GM04504 (cell line): ENCODE measurements around the gene CDKAL1.
A peak's percentile ranks its signal among the peaks of the same experiment; 100 is the strongest.
"Not testable (repeated sequence)": the region's sequence is repeated elsewhere in the genome, so short reads cannot be mapped to it uniquely, and the experiment has no call there.

Source experiments
- DNase-seq: peaks from one replicate; pipeline ENCODE4 v3.0.0-alpha.2; 2012; ENCODE audit warnings: low read depth

The CDKAL1 gene

DNA sequence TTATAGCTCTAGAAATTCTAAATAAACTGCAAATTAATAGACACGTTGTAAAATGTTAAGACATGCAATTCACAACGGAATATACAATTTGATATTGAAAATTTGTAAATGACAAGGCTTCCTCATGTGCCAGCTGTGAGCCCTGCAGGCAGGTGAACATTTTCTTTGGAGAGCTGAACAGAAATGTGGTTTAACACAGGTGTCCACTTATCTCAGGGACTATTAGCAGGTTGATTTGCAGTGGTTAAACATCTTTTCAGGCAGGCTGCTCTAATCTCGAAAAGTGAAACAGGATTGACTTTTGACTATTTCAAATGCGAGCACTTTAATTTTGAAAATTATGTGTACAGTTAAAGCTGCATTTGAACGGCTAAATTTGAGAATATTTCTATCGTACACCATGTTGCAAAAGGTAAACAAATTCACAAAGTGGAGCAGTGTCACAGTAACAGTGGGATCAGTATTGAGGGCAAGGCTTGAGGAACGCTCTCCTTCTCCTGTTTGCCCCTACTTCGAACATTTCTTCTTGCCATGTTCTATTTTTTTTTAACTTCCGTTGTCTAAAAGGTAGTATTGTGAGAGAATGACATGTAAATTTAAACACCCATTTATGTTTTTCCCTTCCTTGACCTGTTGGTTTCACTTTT, 210.8 kb downstream of the CDKAL1 start:
- no peak for DNase-seq

DNA sequence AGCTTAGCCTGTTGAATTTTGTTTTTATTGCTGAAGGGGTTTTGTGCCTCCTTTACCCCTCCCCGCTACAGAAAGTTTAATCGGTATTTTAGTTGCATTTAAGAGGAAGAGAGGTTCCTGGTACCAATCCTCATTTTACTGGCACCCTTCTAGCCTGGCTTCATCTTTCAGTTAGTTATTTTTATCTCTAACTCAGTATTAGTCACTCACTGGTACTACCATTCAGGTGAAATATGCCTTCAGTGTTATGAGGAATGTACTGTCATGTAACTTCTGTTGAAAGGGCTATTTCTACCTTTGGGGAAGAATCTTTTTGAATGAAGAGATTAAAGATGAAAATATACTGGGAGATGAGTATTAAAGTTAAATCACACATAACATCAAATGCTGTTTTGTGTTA, 211.8 kb downstream of the CDKAL1 start:
- no peak for DNase-seq

DNA sequence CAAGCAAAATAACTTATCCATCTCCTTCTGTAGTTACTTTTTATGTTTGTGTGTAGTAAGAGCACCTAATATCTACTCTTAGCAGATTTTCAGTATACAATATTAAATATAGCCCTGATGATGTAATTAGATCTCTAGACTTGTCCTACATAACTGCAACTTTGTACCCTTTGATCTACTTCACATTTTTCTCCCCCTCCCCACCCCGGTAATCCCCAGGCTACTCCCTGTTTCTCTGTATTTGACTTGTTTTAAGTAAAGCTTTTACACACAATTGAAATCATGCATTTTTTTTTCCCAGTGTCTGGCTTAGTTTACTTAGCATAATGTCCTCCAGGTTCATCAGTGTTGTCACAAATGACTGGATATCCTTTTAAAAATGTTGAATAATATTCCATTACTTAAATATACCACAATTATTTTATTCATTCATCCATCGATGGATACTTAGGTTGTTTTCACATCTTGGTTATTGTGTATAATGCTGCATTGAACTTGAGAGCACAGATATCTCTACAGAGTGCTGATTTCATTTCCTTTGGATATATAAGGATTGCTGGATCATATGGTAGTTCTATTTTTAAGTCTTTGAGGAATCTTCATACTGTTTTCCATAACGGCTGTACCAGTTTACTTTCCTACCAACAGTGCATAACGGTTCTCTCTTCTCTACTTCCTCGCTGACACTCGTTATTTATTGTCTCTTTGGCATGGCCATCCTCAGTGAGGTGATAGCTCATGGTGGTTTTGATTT, 212.7 kb downstream of the CDKAL1 start:
- no peak for DNase-seq

DNA sequence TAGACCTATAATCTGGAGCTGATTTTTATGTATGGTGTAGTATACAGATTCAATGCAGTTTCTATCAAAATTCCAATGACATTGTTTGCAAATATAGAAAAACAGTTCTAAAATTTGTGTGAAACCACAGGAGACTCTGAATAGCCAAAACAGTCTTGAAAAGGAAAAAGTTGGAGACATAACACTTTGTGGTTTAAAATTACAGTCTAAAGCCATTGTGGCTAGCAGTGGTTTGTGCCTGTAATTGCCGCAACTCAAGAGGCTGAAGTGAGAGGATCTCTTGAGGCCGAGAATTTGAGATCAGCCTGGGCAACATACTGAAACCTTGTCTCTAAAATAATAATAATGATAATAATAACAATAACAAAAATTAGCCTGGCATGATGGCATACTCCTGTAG, 213.7 kb downstream of the CDKAL1 start:
- DNase-seq = no peak

DNA sequence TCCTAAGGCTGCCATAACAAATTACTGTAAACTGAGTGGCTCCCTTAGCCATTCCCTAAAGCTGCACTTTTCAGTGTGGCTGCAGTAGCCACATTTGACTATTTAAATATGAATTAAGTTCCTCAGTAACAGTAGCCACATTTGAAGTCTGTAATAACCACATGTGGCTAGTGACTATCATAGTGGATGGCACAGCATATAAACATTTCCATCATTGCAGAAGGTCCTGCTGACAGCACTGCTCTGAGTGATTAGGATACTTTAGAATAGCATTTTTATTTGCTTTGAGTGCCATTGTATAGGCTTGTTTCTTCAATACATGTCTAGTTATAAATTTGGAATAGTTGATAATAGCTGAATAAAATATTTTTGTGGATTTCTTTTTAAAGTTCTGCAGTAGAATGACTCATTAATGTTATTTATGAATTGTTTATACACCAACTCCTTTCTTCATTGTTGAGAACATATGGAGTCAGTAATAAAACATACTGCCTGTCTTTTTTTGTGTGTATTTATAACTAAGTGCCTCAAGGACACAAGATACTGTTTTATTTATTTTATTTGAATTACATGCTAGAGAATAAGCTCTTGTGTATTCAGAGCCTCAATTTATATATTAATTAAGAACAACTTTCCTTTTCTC, 217.2 kb downstream of the CDKAL1 start:
- peak; percentile 6 for DNase-seq

DNA sequence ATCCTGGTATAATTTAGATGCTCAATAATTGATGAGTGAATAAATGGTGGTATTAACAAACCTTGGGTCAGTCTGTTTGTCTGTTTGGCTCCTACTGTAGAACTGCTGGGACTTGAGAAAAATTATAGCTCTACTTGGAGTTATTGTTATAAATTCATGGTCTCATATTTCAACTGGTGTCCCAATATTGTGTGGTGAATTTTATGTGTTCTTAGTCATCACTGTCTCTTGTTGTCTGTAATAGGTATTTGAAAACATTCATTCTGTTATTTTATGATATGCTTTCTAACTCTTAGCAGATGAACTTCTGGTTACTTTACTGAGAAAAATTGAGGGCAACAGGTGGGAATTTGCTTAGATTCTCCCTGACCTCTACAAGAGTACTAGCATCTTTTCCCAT, 221.4 kb downstream of the CDKAL1 start:
- DNase-seq = peak; percentile 61

DNA sequence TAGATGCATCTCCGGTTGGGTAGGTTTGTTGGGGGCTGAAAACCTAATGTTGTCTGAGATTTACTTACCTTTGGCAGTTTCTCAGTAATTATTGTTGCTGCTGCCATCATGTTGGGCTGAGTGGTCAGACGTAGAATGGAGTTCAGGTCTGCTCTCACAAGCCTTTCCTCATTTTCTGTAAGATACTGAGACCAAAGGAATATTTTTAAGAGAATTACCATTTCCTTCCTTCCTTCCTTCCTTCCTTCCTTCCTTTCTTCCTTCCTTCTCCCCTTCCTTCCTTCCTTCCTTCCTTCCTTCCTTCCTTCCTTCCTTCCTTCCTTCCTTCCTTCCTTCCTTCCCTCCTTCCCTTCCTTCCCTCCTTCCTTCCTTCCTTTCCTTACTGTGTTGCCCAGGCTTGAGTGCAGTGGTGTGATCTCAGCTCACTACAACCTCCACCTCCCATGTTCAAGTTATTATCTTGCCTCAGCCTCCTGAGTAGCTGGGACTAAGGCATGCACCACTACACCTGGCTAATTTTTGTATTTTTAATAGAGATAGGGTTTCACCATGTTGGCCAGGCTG, 222.4 kb downstream of the CDKAL1 start:
- DNase-seq = not testable (repeated sequence)

DNA sequence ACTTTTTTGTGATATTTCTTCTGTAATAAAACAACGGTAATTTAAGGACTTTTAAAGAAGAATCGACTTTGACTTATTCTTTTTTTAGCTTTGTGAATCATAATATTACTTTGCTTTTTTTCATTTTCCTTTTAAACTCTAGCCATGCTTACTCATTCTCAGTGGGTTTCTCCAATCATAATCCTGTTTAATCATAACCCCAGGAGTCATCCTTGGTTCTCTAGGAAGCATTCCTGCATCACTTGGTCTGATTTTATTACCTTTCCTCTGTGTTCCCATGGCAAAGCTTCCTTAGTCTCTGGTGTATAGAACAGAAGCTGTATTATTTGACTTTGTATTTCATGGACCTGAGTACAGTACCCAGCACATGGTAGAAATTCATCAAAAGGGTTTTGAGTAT, 223.5 kb downstream of the CDKAL1 start:
- DNase-seq = peak; percentile 44

DNA sequence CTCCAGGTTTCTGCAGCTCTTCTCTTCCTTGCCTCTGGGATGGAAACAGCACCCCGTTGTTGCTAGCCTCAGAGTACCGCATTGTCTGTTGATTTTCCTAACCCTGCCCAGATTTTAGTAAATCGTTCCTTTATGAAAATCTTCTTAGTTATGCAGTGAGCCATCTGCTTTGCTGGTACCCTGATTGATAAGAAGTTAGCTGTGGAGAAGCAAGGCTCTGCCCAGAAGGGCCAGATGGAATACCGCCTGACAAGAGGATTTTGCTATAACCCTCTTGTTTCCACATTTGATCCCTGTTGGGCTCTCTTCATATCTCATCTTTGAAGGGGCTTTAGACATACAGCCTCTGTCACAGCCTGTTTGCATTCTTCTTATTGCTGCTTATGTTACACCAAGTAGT, 229.0 kb downstream of the CDKAL1 start:
- DNase-seq = no peak

DNA sequence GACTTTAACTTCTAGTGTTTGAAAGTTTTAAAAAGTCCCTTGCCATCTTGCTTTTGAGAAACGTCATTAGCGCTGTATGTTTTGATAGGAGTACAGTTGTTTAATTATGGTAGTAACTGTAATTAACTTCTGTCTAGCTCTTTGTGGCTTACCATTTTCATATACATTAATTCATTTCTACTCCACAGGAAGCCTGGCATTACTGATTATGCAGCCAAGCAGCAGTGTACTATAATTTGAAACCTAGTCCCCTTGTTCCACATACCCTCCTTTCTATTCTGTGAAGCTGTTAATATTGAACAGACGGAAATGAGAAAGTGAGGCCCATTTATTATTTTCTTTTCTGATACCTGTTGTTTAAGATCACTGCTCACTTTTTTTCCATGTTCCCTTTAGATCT, 235.4 kb downstream of the CDKAL1 start:
- DNase-seq = no peak

DNA sequence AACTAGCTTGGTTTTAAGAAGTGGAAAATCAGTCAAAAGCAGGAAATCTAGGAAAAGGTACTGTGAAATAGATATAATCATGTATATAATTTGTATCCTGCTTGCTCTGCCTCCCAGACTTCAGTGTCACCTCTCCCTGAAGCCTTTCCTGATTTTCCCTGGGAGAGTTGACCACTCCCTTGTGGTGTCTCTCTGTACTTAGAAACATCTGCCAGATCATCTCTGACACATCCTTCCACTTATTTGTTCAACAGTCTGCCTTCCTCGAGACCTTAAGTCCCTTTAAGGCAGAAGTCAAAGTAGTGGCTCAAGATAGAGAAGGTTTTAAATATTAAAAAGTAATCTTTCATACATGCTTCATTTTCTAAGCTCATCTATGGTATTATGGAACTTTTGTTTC, 236.5 kb downstream of the CDKAL1 start:
- DNase-seq = no peak

DNA sequence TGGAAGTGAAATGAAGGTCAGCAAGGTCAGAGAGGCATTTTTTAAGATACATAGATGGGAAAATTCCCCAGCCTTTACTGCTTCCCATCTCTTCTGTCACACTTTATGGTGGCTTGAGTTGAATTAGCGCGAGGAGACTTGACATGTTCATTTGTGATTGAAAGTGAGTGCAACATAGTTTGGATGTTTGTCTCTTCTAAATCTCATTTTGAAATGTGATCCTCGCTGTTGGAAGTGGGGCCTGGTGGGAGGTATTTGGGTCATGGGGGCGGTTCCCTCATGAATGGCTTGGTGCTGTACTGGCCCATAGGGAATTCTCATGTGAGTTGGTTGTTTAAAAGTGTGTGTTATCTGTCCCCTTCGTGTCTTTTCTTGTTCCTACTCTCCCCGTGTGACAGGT, 237.2 kb downstream of the CDKAL1 start:
- no peak for DNase-seq

DNA sequence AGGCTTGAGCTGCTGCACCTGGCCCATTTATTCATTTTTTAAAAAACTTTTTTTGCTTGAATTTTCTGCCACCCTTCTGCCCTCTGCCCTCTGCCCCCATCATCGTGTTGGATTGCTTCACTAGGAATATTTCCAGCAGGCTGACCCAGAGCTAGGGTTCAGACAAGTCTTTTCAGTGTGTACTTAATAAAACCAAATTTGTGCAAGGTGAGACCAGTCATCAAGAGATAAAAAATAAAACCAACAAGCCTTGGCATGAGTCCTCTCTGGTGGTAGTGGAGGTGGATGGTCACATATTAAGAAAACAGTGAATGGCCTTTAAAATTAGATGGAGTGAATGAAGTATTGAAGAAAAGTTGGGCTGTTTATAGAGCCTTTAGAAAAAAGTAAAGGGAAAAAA, 239.6 kb downstream of the CDKAL1 start:
- no peak for DNase-seq

DNA sequence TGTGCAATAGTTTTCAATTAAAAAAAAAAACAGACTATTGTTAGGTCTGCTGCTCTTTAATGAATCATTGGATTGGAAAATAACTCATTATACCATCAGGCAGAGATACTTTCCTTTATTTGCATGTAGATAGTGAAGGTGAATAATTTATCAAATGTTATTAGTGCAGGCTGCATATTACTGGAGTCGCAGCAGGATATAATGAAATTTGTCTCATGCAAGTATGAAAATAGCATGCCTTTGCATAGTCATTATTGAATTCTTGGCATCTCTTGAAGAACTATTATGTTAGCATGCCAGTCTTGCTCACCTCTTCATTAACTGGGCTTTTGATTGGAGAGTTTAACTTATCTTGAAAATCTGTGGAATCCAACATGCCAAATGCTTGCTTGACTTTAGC, 241.7 kb downstream of the CDKAL1 start:
- no peak for DNase-seq

DNA sequence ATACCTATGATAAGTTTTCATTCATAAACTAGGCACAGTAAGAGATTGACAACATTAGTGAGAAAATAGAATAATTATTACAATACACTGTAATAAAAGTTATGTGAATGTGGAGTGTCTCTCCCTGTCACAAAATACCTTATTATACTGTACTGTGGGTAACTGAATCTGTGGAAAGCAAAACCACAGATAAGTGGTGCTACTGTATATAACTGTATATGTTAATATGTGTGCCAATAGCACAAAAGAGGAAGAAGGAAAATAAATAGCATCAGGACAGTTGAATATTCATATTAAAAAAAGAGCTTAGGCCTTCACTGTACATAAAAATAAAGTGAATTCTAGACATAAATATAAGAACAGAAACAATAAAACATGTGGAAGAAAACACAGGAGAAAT, 243.5 kb downstream of the CDKAL1 start:
- DNase-seq = no peak

DNA sequence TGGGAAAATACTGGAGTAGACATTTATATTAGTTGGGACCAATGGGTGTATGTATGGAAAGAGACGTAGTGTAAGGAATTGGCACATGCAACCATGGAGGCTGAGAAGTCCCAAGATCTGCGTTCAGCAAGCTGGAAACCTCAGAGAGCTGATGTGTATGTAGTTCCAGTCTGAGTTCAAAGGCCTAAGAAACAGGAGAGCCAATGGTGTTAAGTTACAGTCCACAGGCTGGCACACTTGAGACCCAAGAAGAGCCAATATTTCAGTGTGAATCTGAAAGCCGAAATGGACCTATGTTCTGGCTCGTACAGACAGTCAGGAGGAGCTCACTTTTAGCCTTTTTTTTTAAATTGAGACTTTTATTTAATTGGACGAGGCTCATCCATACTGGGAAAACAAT, 244.2 kb downstream of the CDKAL1 start:
- no peak for DNase-seq

DNA sequence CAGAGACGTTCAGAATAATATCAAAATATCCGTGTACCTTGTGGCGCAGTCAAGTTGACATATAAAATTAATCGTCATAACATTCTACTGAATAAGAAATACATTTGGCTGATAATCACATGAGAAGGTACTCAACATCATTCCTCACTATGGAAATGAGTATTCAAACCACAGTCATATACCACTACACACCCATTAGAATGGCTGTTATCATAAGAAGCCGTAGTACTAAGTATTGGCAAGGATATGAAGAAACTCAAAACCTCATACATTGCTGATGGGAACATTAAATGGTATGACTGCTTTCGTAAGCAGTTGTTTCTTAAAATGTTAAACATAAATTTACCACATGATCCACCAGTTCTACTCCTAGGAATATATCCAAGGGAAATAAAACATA, 244.7 kb downstream of the CDKAL1 start:
- no peak for DNase-seq

DNA sequence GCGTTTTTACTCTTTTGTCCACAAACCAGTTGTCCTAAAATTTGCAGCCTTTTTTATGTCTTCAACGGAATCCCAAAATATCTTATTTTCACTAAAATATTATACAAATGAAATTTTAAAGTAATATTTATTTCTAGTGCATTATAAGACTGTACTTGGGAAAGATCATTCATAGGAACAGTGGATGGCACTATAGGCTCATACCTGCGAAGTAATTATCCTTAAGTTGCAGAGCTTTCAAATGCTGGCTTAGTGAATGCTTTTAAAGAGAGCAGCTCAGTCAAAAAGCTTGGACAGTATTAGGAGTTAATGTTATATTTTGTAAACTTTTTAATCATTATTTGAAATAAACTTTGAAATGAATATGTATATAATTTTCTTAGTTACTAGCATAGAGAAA, 254.9 kb downstream of the CDKAL1 start:
- DNase-seq = no peak

DNA sequence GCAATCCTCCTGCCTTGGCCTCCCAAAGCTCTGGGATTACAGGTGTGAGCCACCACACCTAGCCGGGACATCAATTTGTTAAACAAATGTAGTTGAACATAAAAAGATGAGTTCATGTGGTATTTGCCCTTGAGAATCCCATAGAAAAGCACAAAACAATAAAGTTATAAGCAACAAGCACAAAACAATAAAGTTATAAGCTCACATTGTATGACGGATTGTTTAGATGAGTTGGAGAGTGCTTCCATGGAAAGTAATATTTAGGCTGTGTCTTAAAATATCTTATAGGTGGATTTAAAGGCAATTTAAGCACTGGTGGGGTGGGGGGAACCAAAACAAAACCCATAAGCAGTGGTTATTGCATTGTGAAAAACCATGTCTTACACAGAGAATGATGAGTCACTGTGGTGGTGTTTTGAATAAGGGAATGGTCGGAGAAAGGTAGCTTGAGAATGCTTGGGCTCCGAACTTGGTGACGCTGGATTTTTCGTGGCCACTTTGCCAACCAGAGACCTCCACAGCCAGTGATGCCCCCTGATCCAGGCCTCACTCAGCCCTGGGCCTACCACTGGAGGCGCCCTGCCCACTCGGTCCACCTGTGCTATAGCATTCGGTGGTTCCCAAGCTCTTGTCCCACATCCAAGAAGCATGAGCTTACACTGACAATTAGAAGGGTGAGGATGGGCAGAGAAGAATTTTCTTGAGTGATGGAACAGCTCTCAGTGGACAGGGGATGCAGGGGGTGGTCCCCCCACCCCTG, 256.0 kb downstream of the CDKAL1 start:
- DNase-seq = no peak

DNA sequence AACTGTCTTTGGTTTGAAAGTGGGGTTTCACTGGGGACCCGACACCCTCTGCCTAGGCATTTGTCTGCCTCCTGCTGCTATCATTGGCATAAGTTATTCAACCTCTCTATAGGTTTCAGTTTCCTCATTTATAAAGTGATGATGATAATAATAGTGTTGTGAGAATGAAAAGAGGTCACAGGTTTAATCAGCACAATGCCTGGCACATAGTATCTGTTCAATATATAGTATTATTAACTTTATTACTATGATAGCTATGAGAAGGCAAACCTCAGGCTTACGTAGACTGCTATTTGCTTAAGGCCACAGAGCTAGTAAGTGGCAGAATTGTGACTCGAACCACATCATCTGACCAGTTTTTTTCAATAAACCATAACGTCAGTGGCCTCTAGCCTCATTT, 256.8 kb downstream of the CDKAL1 start:
- DNase-seq = no peak

DNA sequence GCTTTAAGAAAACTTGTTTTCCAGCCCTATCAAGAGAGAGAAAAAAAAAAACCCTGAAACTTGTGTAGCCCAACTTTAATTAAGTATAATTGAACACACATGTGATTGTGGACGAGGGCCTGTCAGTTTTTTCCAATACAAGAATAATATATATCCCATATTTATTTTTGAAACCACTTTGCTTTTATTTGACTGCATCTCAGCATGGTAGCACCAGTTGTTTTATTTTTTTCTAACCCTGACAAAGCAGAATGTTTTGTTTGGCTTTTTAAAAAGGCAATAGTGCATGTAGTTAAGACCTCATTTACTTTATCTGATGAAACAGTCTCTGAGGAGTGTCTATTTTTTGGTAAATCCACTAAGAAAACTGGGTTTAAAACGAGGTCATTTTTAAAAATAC, 257.7 kb downstream of the CDKAL1 start:
- DNase-seq = no peak

DNA sequence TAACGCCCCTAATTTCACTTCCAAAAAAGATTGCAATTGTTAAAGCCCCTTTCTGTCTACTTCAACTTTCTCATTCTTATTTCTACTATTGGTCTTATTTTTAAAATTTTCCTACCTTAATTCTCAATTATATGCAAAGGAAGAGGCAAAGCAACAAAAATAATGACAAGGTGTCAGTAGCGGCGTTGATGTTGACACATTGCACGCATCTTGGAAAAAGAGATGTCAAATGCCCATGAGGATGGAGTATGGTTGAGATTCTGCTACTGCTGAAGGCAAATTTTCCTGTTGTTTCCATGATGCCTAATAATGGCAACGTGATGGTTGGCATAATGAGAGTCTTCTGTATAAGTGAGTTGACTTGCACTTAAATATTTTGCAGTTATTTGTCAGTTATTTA, 258.9 kb downstream of the CDKAL1 start:
- no peak for DNase-seq
